GM12878 (cell line): ENCODE measurements around the gene RAB7B. TPM values are rescaled to one million over a fixed set of nuclear protein-coding genes. Genes with fewer than 3 reads are reported as not detected.

Experiments used
- ATAC-seq: fragments of 200-7000 bp; cut with Tn5 transposase; 3 replicates; pipeline ENCODE4 v1.9.1; 2020; ENCODE audit warnings: mild to moderate bottlenecking, moderate library complexity
- BruUV-seq: library from RNA; stranded (reverse); fragments of 400-500 nt; replicated peaks from 2 replicates; lab custom pipeline; 2021; lab: Mats Ljungman, UMichigan
- CTCF ChIA-PET: fragments of 300-600 bp; sonication (Branson Sonifier 250); formaldehyde crosslinking; extraction: SDS; loops from one replicate; lab custom pipeline; 2021; ENCODE audit warnings: inconsistent platforms; lab: Yijun Ruan, JAX
- POLR2A ChIA-PET: fragments of 350-600 bp; formaldehyde crosslinking; extraction: SDS; loops from one replicate; lab custom pipeline; 2021; ENCODE audit warnings: inconsistent platforms; lab: Charles Lee
- RAD21 ChIA-PET: fragments of 300-600 bp; sonication (Branson Sonifier 250); formaldehyde crosslinking; loops from one replicate; lab custom pipeline; 2023; ENCODE audit warnings: antibody characterized with exemption; ENCODE audit not compliant: unreplicated experiment; lab: Charles Lee
- SMC1A ChIA-PET: fragments of 300-600 bp; sonication (Branson Sonifier 250); formaldehyde crosslinking; loops from one replicate; lab custom pipeline; 2023; ENCODE audit not compliant: unreplicated experiment, uncharacterized antibody; lab: Charles Lee
- DNase-seq: peaks from one replicate; pipeline ENCODE4 v3.0.0-alpha.2; 2011; ENCODE audit warnings: low read depth, low spot score
- FAIRE-seq: peaks from 3 replicates; lab custom pipeline; 2011; peaks lifted over from hg19 to GRCh38; lab: Jason Lieb, UNC
- H2AFZ ChIP-seq: 2 replicates; pipeline ENCODE4 v1.6.0; 2011; ENCODE audit warnings: low read depth, low read length, control low read depth; ENCODE audit not compliant: control insufficient read depth
- H3K27ac ChIP-seq: 2 replicates; pipeline ENCODE4 v1.5.1; 2011; ENCODE audit warnings: control low read depth; ENCODE audit not compliant: control insufficient read depth, insufficient read depth
- H3K27me3 ChIP-seq, 2 experiments: replicated peaks in 1 of 2; 2 replicates each; pipeline versions ENCODE4 v1.6.0 to v1.6.1; 2011; ENCODE audit warnings: low read length in 1 of 2; ENCODE audit not compliant: control insufficient read depth in 2 of 2, insufficient read depth in 2 of 2
- H3K36me3 ChIP-seq, 2 experiments: 2 replicates each; pipeline ENCODE4 v1.5.1; 2011; ENCODE audit warnings: low read length in 1 of 2; ENCODE audit not compliant: control insufficient read depth in 2 of 2, insufficient read depth in 2 of 2
- H3K4me1 ChIP-seq: 2 replicates; pipeline ENCODE4 v1.6.1; 2011; ENCODE audit warnings: mild to moderate bottlenecking, low read length, moderate library complexity, mixed read lengths; ENCODE audit not compliant: control insufficient read depth, insufficient read depth
- H3K4me2 ChIP-seq: 2 replicates; pipeline ENCODE4 v1.6.0; 2011; ENCODE audit warnings: control low read depth; ENCODE audit not compliant: control insufficient read depth, insufficient read depth
- H3K4me3 ChIP-seq: fragments of 200-600 bp; sonication (generic); 2 replicates; pipeline ENCODE4 v1.5.1; 2016
- H3K79me2 ChIP-seq: 2 replicates; pipeline ENCODE4 v1.6.0; 2011; ENCODE audit warnings: low read length; ENCODE audit not compliant: control insufficient read depth, insufficient read depth
- H3K9ac ChIP-seq: 2 replicates; pipeline ENCODE4 v1.8.0; 2011; ENCODE audit warnings: low read length, control low read depth, mixed read lengths; ENCODE audit not compliant: control insufficient read depth, insufficient read depth
- H3K9me3 ChIP-seq: replicated peaks from 3 replicates; pipeline ENCODE4 v1.5.1; 2011; ENCODE audit warnings: mild to moderate bottlenecking, low read length; ENCODE audit not compliant: control insufficient read depth, insufficient read depth
- H4K20me1 ChIP-seq: 2 replicates; pipeline ENCODE4 v1.6.0; 2011; ENCODE audit not compliant: control insufficient read depth, insufficient read depth
- EP300 ChIP-seq, 2 experiments: fragments of 150-350 bp in 1 of 2; IDR thresholded peaks; 2 replicates each; pipeline ENCODE4 v1.6.1; 2011 to 2012; ENCODE audit warnings: low read depth in 2 of 2, low read length in 2 of 2, borderline replicate concordance in 1 of 2, improper control_type of control experiment in 1 of 2, inconsistent platforms in 1 of 2; ENCODE audit not compliant: control insufficient read depth in 1 of 2
- TCF12 ChIP-seq: IDR thresholded peaks from 2 replicates; pipeline ENCODE4 v1.6.1; 2011; ENCODE audit warnings: low read depth, mild to moderate bottlenecking, low read length
- WRNIP1 ChIP-seq: IDR thresholded peaks from 2 replicates; pipeline ENCODE4 v1.6.1; 2011; ENCODE audit warnings: low read depth, low read length, improper control_type of control experiment, borderline replicate concordance
- ZNF687 ChIP-seq: fragments of 450-650 bp; IDR thresholded peaks from 2 replicates; pipeline ENCODE4 v1.6.1; 2017; ENCODE audit warnings: mild to moderate bottlenecking, moderate library complexity
- WGBS: methylation state at CpG from one replicate; pipeline ENCODE4 v1.1.6; 2016; ENCODE audit warnings: low lambda C conversion rate; ENCODE audit not compliant: insufficient replicate concordance, insufficient coverage; ENCODE audit errors: missing lambda C conversion rate; 5-methylcytosine and 5-hydroxymethylcytosine counted together
- in situ Hi-C: fragments of 300-500 bp; cut with MboI; formaldehyde crosslinking; loops from 9 replicates; pipeline ENCODE4 v1.14.3; 2018; ENCODE audit warnings: mixed read lengths
- intact Hi-C: fragments of 100-400 bp; cut with micrococcal nuclease; formaldehyde crosslinking; loops from one replicate; pipeline ENCODE4 v1.14.2; 2022; ENCODE audit not compliant: unreplicated experiment
- polyA plus RNA-seq, 11 experiments: library from polyadenylated mRNA; depleted of rRNA in 4 of 11; unstranded in 6 of 11; stranded (reverse) in 5 of 11; fragments of >200 nt; fragmentation: Nextera tagmentation in 4 of 11; fragmentation: Illumina TruSeq in 1 of 11; extraction: Ambion mirVana in 4 of 11; extraction: Trizol in 1 of 11; gene quantifications; 1 replicate in 1 of 11; 2 replicates in 10 of 11; pipeline versions ENCODE4 v1.2.1 to v1.2.3, GENCODE V29; 2011 to 2016; ENCODE audit warnings: inconsistent platforms in 2 of 11, missing spikeins in 2 of 11, low read depth in 1 of 11
- total RNA-seq, 4 experiments: library from RNA; depleted of rRNA in 3 of 4; stranded (reverse); fragments of >200 nt in 3 of 4; fragmentation: Illumina TruSeq in 1 of 4; extraction: Trizol in 1 of 4; gene quantifications; 2 replicates each; pipeline versions ENCODE4 v1.2.1 to v1.2.3, GENCODE V29; 2013 to 2021

RAB7B gene
- total and polyA plus RNA-seq, 10 of the 15 experiments (the other 5 are each of a cell fraction or from before 2014, with no cell fraction given), result 0.09 TPM; not detected in 9

- TF ChIP-seq TCF12, result no peak
- TF ChIP-seq, all 136 proteins: peak for 0
Measured at GRCh38 chr1:206005778-206006180, 2.6 kb upstream of the RAB7B start (continued).

- CTCF ChIA-PET, result interaction anchor here (1.1 to 1.4 kb wide), 2 partner anchors 10 to 101 kb away, joined by 3 to 5 read pairs; no protein-coding TSS in a partner anchor
Measured at GRCh38 chr1:206005234-206005633, 2.0 kb upstream of the RAB7B start.

More at GRCh38 chr1:206005234-206005633, 2.0 kb upstream of the RAB7B start:
- Histone ChIP-seq H2AFZ (no peak overlapping the region), H4K20me1 (no peaks in the 10 kb centered on the region), H3K4me1 (peaks cover 12% of the 10 kb centered on the region), H3K4me2 (no peak overlapping the region), H3K79me2 (no peaks in the 10 kb centered on the region), H3K9ac (no peak overlapping the region), H3K27ac (no peak overlapping the region), H3K9me3 (no peaks in the 10 kb centered on the region), H3K27me3 (0 out of 4 replicates have a peak, but pooled peaks cover 0 to 3% of the 10 kb centered on the region in 2 experiments), H3K36me3 (no peaks in the 10 kb centered on the region), H3K4me3 (no peak overlapping the region)
- POLR2A ChIA-PET, result no interaction called here
- RAD21 ChIA-PET, result no interaction called here
- BruUV-seq, result no TSS peak
- FAIRE-seq (no peak), ATAC-seq (no peak), DNase-seq (no peak)
- SMC1A ChIA-PET, result interaction anchor here (1.3 kb wide), 1 partner anchor 100 kb away, joined by 3 read pairs; no protein-coding TSS in a partner anchor
- intact Hi-C loops (no loop called here), in situ Hi-C loops (no loop called here)
- 52% methylated on average over 7 of the region's 7 CpGs for WGBS
- TF ChIP-seq ZNF687 (no peak), WRNIP1 (no peak), EP300 (IDR thresholded peaks at IDR 0.05; ENCODE audit: borderline replicate concordance in 1 of 2, control insufficient read depth in 1 of 2, low read depth in 2 of 2, low read length in 2 of 2) (no peak)
